Subcutaneous abdominal adipose tissue (tissue), 5 donors: Measurements from ENCODE around the gene GFRA1.

ENCODE experiments used
- H3K27ac ChIP-seq: one replicate; pipeline ENCODE4 v1.7.0; 2013; ENCODE audit warnings: low read depth, mild to moderate bottlenecking, inconsistent platforms, low read length, moderate library complexity
- H3K27me3 ChIP-seq, 5 donors: one replicate each; pipeline ENCODE4 v1.7.0; 2013; ENCODE audit warnings: low read length in 5 of 5, inconsistent platforms in 1 of 5; ENCODE audit not compliant: control insufficient read depth in 5 of 5, insufficient read depth in 4 of 5
- H3K36me3 ChIP-seq, 5 donors: one replicate each; pipeline ENCODE4 v1.7.0; 2013; ENCODE audit warnings: low read length in 5 of 5; ENCODE audit not compliant: control insufficient read depth in 5 of 5, insufficient read depth in 5 of 5
- H3K4me1 ChIP-seq, 5 donors: one replicate each; pipeline ENCODE4 v1.7.0; 2013; ENCODE audit warnings: low read length in 5 of 5, mild to moderate bottlenecking in 3 of 5, moderate library complexity in 1 of 5; ENCODE audit not compliant: control insufficient read depth in 5 of 5, insufficient read depth in 5 of 5
- H3K4me3 ChIP-seq, 5 donors: one replicate each; pipeline ENCODE4 v1.7.0; 2013; ENCODE audit warnings: low read length in 5 of 5, low read depth in 1 of 5
- H3K9ac ChIP-seq, 5 donors: one replicate each; pipeline ENCODE4 v1.7.0; 2013; ENCODE audit warnings: low read length in 5 of 5, mild to moderate bottlenecking in 4 of 5, moderate library complexity in 3 of 5
- H3K9me3 ChIP-seq, 5 donors: one replicate each; pipeline ENCODE4 v1.7.0; 2013; ENCODE audit warnings: low read length in 5 of 5; ENCODE audit not compliant: control insufficient read depth in 5 of 5
- donor health status: healthy.
- donor health status: healthy.
- donor health status: healthy.
- donor health status: healthy.
- donor health status: healthy.

Gene GFRA1

GRCh38 chr10:116245156-116245555 lies 27.9 kb downstream of the GFRA1 start:
- Histone ChIP-seq H3K9ac (no peak overlapping the region), H3K4me1 (peaks cover 0 to 7% (median 4%) of the 10 kb centered on the region in 5 donors), H3K9me3 (no peaks in the 10 kb centered on the region), H3K4me3 (no peak overlapping the region), H3K36me3 (no peaks in the 10 kb centered on the region), H3K27ac (no peak overlapping the region), H3K27me3 (peaks cover 0 to 8% (median 0%) of the 10 kb centered on the region in 5 donors)

- H3K9me3 ChIP-seq, result no peaks in the 10 kb centered on the region
- peaks cover 0 to 7% (median 4%) of the 10 kb centered on the region in 5 donors for H3K4me1 ChIP-seq
- no peak overlapping the region for H3K4me3 ChIP-seq
- H3K27ac ChIP-seq, result no peak overlapping the region
- no peaks in the 10 kb centered on the region for H3K36me3 ChIP-seq
- H3K27me3 ChIP-seq, result peaks cover 0 to 8% (median 0%) of the 10 kb centered on the region in 5 donors
- no peak overlapping the region for H3K9ac ChIP-seq
These were observed 31.2 kb downstream of the GFRA1 start for GRCh38 chr10:116241642-116242410.

- peaks cover 0 to 7% (median 4%) of the 10 kb centered on the region in 5 donors for H3K4me1 ChIP-seq
- no peak overlapping the region for H3K9ac ChIP-seq
- H3K27me3 ChIP-seq, result peaks cover 0 to 8% (median 0%) of the 10 kb centered on the region in 5 donors
- H3K36me3 ChIP-seq, result no peaks in the 10 kb centered on the region
- H3K9me3 ChIP-seq, result no peaks in the 10 kb centered on the region
- H3K4me3 ChIP-seq, result no peak overlapping the region
- H3K27ac ChIP-seq, result no peak overlapping the region
These were observed 31.9 kb downstream of the GFRA1 start for GRCh38 chr10:116241085-116241484.

DNA sequence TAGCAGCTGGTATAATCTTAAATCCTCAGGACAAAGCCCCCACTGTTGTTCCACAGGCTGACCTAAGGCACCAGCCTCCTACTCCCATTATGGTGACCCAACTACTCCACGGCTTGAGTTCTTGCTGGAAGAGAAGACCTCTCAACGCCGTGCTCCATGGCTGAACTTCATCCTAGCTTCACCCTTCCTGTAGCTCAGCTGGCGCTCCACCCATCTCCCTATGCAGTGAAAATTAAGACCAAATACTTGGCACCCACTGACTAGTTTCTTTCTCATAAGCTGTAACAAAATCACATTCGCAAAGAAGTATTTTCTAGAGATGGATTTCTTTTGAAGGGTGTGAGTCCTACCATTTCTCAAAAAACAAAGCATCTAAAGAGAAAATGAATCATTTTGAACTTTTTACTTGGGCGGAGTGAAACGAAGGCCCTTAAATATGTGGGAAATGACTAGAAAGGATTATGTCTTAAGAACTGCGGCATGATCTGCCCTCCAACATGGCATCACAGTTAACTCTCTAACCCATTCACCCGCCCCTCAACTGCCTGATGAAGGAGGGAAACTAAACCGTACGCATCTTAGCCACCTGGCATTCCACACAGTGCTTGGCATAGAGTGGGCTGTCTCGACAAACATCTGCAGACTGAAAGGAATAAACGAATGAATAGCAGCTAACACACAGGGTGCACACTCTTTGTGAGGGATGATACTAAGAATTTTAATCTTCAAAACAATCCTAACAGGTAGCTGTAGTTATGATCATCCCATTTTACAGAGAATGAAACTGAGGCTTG lies 32.7 kb downstream of the GFRA1 start:
- H3K36me3 ChIP-seq, result no peaks in the 10 kb centered on the region
- no peaks in the 10 kb centered on the region for H3K9me3 ChIP-seq
- H3K4me1 ChIP-seq, result peaks cover 0 to 7% (median 4%) of the 10 kb centered on the region in 5 donors
- peaks cover 0 to 8% (median 0%) of the 10 kb centered on the region in 5 donors for H3K27me3 ChIP-seq
- no peak overlapping the region for H3K27ac ChIP-seq
- no peak overlapping the region for H3K4me3 ChIP-seq
- H3K9ac ChIP-seq, result no peak overlapping the region

DNA sequence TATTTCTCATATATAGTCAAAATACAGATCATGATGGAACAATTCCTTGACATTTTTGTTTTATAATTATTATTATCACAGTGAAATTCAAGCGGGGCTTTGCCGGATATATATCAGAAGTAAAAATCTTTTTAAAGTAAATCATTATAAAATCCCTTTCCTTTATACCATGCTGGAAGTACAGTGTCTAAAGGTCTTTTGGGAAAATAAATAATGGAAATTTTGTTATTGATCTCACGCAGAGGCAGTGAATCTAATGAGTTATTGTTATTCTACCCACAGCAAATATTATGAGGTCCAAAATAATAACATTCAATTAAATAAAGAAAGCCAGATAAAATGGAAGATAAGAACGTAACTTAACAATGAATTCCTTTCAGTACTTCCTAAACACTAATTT lies 33.8 kb downstream of the GFRA1 start:
- Histone ChIP-seq H3K27me3 (peaks cover 0 to 8% (median 0%) of the 10 kb centered on the region in 5 donors), H3K27ac (no peak overlapping the region), H3K9ac (no peak overlapping the region), H3K4me1 (peaks cover 0 to 7% (median 4%) of the 10 kb centered on the region in 5 donors), H3K36me3 (no peaks in the 10 kb centered on the region), H3K9me3 (no peaks in the 10 kb centered on the region), H3K4me3 (no peak overlapping the region)

DNA sequence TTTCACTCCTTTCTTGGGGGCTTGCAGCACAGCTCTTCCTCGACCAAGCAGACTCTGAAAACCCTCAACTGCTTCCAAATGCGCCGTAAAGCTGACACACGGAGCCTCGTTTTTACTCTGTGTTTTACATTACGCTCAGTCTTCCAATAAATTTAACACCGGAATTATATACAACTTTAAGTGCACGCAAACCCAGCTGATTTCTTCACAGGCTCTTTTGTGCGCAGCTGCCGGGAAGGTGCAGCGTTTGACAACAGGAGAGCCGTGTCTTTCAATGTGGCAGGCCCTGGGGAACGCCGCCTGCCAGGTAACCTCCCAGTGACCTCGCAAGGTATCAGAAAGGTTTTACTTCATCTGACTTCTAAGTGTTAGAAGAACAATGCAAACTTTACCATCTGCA lies 35.0 kb downstream of the GFRA1 start:
- H3K36me3 ChIP-seq, result no peaks in the 10 kb centered on the region
- H3K9ac ChIP-seq, result no peak overlapping the region
- H3K4me1 ChIP-seq, result peaks cover 0 to 7% (median 4%) of the 10 kb centered on the region in 5 donors
- H3K27me3 ChIP-seq, result peaks cover 0 to 8% (median 0%) of the 10 kb centered on the region in 5 donors
- H3K27ac ChIP-seq, result no peak overlapping the region
- H3K9me3 ChIP-seq, result no peaks in the 10 kb centered on the region
- no peak overlapping the region for H3K4me3 ChIP-seq

DNA sequence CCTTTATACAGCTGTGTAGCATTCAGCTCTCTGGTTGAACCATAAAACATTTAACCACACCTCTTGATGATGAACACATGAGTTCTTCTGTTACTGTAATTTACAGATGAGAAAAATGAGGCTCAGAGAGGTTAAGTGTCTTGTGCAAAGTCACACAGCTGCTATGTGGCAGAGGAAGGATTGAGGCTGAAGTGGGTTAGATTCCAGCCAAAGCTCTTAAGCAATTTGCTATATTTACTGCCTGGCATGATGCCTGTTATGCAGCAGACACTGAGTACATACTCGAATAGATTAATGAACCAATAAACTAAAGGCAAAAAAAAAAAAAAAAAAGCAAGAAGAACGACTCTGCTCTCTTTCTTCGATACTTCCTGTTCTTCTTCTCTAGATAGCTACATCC lies 35.7 kb downstream of the GFRA1 start:
- Histone ChIP-seq H3K27me3 (peaks cover 0 to 8% (median 0%) of the 10 kb centered on the region in 5 donors), H3K9ac (no peak overlapping the region), H3K36me3 (no peaks in the 10 kb centered on the region), H3K9me3 (no peaks in the 10 kb centered on the region), H3K4me3 (no peak overlapping the region), H3K27ac (no peak overlapping the region), H3K4me1 (peaks cover 0 to 7% (median 4%) of the 10 kb centered on the region in 5 donors)

GRCh38 chr10:116233230-116233629 lies 39.8 kb downstream of the GFRA1 start:
- H3K9ac ChIP-seq, result no peak overlapping the region
- H3K36me3 ChIP-seq, result no peaks in the 10 kb centered on the region
- no peaks in the 10 kb centered on the region for H3K9me3 ChIP-seq
- no peaks in the 10 kb centered on the region for H3K4me1 ChIP-seq
- no peaks in the 10 kb centered on the region for H3K27me3 ChIP-seq
- no peak overlapping the region for H3K27ac ChIP-seq
- H3K4me3 ChIP-seq, result no peak overlapping the region

DNA sequence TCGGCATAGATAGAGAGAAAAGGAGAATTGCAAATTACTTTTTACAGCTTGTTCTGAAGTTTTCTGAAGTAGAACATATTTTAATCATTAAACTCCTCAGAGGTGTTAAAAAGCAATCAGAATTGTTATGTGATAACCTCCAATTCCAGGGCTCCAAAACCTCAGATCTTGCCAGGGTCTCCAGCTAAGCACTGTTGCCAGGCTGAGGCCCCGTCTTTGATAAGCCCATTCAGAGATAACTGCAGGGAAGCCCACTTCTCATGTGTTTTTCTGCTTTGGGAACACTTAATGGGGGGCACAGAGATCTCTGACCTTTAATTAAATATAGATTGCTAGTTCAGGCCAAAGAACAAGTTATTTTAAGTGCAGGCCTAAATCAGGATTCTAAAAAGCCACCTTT lies 40.4 kb downstream of the GFRA1 start:
- Histone ChIP-seq H3K9me3 (no peaks in the 10 kb centered on the region), H3K9ac (no peak overlapping the region), H3K27ac (no peak overlapping the region), H3K36me3 (no peaks in the 10 kb centered on the region), H3K4me3 (no peak overlapping the region), H3K4me1 (no peaks in the 10 kb centered on the region), H3K27me3 (no peaks in the 10 kb centered on the region)

GRCh38 chr10:116226766-116227165 lies 46.2 kb downstream of the GFRA1 start:
- no peaks in the 10 kb centered on the region for H3K9me3 ChIP-seq
- no peak overlapping the region for H3K27ac ChIP-seq
- H3K27me3 ChIP-seq, result no peaks in the 10 kb centered on the region
- no peaks in the 10 kb centered on the region for H3K36me3 ChIP-seq
- H3K4me1 ChIP-seq, result peaks cover 0 to 7% (median 0%) of the 10 kb centered on the region in 5 donors
- H3K4me3 ChIP-seq, result no peak overlapping the region
- no peak overlapping the region for H3K9ac ChIP-seq
